ENCODE results near the gene MCM7.

The MCM7 gene

GRCh38 chr7:100071018-100071723 is 30.0 kb downstream of the MCM7 start:
- no peak for DNase-seq (ENCODE audit: low read depth in 2 of 2)

GRCh38 chr7:100069991-100070390 is 31.2 kb downstream of the MCM7 start:
- DNase-seq (ENCODE audit: low read depth in 2 of 2), result no peak

- no peak for DNase-seq (ENCODE audit: low read depth in 2 of 2)
These were observed 34.2 kb downstream of the MCM7 start for GRCh38 chr7:100066953-100067352.

- DNase-seq (ENCODE audit: low read depth in 2 of 2), result no peak
These were observed 35.6 kb downstream of the MCM7 start for GRCh38 chr7:100065452-100066186.

- DNase-seq (ENCODE audit: low read depth in 2 of 2), result no peak
These were observed 37.0 kb downstream of the MCM7 start for GRCh38 chr7:100064162-100064561.

- no peak for DNase-seq (ENCODE audit: low read depth in 2 of 2)
These were observed 37.8 kb downstream of the MCM7 start for GRCh38 chr7:100063376-100063775.

GRCh38 chr7:100061518-100062193 is 39.5 kb downstream of the MCM7 start:
- DNase-seq (ENCODE audit: low read depth in 2 of 2), result no peak

- DNase-seq (ENCODE audit: low read depth in 2 of 2), result no peak
These were observed 41.9 kb downstream of the MCM7 start for GRCh38 chr7:100059251-100059739.

GRCh38 chr7:100057006-100057405 is 44.2 kb downstream of the MCM7 start:
- no peak for DNase-seq (ENCODE audit: low read depth in 2 of 2)

- DNase-seq (ENCODE audit: low read depth in 2 of 2), result no peak
These were observed 48.0 kb downstream of the MCM7 start for GRCh38 chr7:100053215-100053614.

- DNase-seq (ENCODE audit: low read depth in 2 of 2), result no peak
These were observed 49.6 kb downstream of the MCM7 start for GRCh38 chr7:100051611-100052010.

- peak; percentile 71 to 79 for DNase-seq (ENCODE audit: low read depth in 2 of 2)
These were observed 51.5 kb downstream of the MCM7 start, which contains the start of gene ZSCAN21 for GRCh38 chr7:100049441-100050291. ZSCAN21 (plus strand) TSS chr7:100049774; CDS start chr7:100057007, 7,233 bp downstream.

- no peak for DNase-seq (ENCODE audit: low read depth in 2 of 2)
These were observed 52.5 kb downstream of the MCM7 start for GRCh38 chr7:100048680-100049079.

- DNase-seq (ENCODE audit: low read depth in 2 of 2), result no peak
These were observed 56.5 kb downstream of the MCM7 start for GRCh38 chr7:100044718-100045117.

Measured in stimulated activated CD4-positive, alpha-beta T cell treated with anti-CD3 and anti-CD28 coated beads, Interleukin-4, amount 100 ng/mL, for 48 hours (primary cell).